Suprapubic skin (tissue), 4 donors: Measurements from ENCODE around the gene IL17RD.

Source experiments
- CTCF ChIP-seq, 2 donors: fragments of 200-600 bp in 1 of 2; fragments of 450-650 bp in 1 of 2; sonication (generic) in 1 of 2; IDR thresholded peaks; one replicate each; pipeline ENCODE4 v1.5.1; 2016 to 2019; ENCODE audit warnings: antibody characterized with exemption in 2 of 2, mild to moderate bottlenecking in 1 of 2, moderate library complexity in 1 of 2
- EP300 ChIP-seq: sonication (generic); formaldehyde crosslinking; IDR thresholded peaks from one replicate; pipeline ENCODE4 v1.6.1; 2017; ENCODE audit warnings: antibody characterized with exemption
- POLR2A ChIP-seq, 2 donors: fragments of 450-650 bp; IDR thresholded peaks; one replicate each; pipeline ENCODE4 v1.6.1; 2017; ENCODE audit warnings: antibody characterized with exemption in 2 of 2, mild to moderate bottlenecking in 2 of 2, moderate library complexity in 2 of 2
- POLR2AphosphoS5 ChIP-seq, 3 donors: sonication (generic); formaldehyde crosslinking; IDR thresholded peaks; one replicate each; pipeline ENCODE4 v1.6.1; 2017; ENCODE audit warnings: antibody characterized with exemption in 3 of 3

GRCh38 chr3:57184526-57184925, 19.4 kb upstream of the IL17RD start:
- TF ChIP-seq POLR2A (IDR thresholded peaks at IDR 0.05): no peak
- no peak for TF ChIP-seq CTCF (IDR thresholded peaks at IDR 0.05)
- TF ChIP-seq POLR2AphosphoS5 (IDR thresholded peaks at IDR 0.05): no peak
- TF ChIP-seq EP300: no peak
